Peyer's patch (tissue), 4 donors: ENCODE measurements around the gene LGSN.

Experiments used
- POLR2A ChIP-seq, 2 donors: fragments of 450-650 bp; IDR thresholded peaks; one replicate each; pipeline ENCODE4 v1.5.1; 2017; ENCODE audit warnings: antibody characterized with exemption in 2 of 2, mild to moderate bottlenecking in 2 of 2, moderate library complexity in 2 of 2
- TF ChIP-seq, protein P1 (sequence below), 6 experiments: fragments of 450-650 bp in 4 of 6; fragments of 200-600 bp in 2 of 6; sonication (generic) in 1 of 6; IDR thresholded peaks; one replicate each; pipeline ENCODE4 v1.5.1; 2017 to 2019; ENCODE audit warnings: antibody characterized with exemption in 6 of 6, mild to moderate bottlenecking in 3 of 6, moderate library complexity in 1 of 6

DNA sequence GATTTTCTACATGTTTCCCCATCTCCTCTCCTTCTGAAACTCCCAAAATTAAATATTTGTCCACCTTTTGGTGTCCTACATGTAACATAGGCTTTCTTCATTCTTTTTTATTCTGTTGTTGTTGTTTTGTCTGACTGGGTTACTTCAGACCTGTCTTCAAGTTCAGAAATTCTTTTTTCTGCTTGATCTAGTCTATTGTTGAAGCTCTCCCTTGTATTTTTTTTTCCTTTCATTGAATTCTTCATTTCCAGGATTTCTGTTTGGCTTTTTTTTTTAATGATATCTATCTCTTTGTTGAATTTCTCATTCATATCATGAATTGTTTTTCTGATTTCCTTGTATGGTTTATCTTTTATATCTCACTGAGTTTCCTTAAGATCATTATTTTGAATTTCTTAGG is 20.6 kb upstream of the LGSN start:
- TF ChIP-seq, protein P1, sequence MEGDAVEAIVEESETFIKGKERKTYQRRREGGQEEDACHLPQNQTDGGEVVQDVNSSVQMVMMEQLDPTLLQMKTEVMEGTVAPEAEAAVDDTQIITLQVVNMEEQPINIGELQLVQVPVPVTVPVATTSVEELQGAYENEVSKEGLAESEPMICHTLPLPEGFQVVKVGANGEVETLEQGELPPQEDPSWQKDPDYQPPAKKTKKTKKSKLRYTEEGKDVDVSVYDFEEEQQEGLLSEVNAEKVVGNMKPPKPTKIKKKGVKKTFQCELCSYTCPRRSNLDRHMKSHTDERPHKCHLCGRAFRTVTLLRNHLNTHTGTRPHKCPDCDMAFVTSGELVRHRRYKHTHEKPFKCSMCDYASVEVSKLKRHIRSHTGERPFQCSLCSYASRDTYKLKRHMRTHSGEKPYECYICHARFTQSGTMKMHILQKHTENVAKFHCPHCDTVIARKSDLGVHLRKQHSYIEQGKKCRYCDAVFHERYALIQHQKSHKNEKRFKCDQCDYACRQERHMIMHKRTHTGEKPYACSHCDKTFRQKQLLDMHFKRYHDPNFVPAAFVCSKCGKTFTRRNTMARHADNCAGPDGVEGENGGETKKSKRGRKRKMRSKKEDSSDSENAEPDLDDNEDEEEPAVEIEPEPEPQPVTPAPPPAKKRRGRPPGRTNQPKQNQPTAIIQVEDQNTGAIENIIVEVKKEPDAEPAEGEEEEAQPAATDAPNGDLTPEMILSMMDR (IDR thresholded peaks at IDR 0.05) = no peak
- no peak for TF ChIP-seq POLR2A (IDR thresholded peaks at IDR 0.05)
